ENCODE data around the gene DZANK1. TPM values are rescaled to one million over a fixed set of nuclear protein-coding genes. Genes with fewer than 3 reads are reported as not detected.

The DZANK1 gene
- total and polyA plus RNA-seq, 9 of the 15 experiments (the other 6 are each of a cell fraction or from before 2014, with no cell fraction given): 0.04 to 0.18 (median 0.11) TPM; not detected in 2

- Histone ChIP-seq H4K20me1 (replicated peaks; ENCODE audit: control insufficient read depth, insufficient read depth, low read length) (no peaks in the 10 kb centered on the region), H2AFZ (ENCODE audit: low read depth, low read length) (no peak overlapping the region), H3K9me3 (replicated peaks; ENCODE audit: control insufficient read depth, insufficient read depth, low read depth, low read length) (no peaks in the 10 kb centered on the region), H3K36me3 (ENCODE audit: control insufficient read depth, insufficient read depth, low read length) (no peaks in the 10 kb centered on the region), H3K9me1 (ENCODE audit: control insufficient read depth, insufficient read depth, low read length) (no peaks in the 10 kb centered on the region), H3K79me2 (ENCODE audit: control insufficient read depth, insufficient read depth, low read length) (no peaks in the 10 kb centered on the region), H3K27ac (ENCODE audit: extremely low read depth, low read depth, low read length) (no peak overlapping the region), H3K4me2 (ENCODE audit: insufficient read depth, low read length) (no peak overlapping the region), H3K4me3 (no peak overlapping the region), H3K27me3 (ENCODE audit: control insufficient read depth in 2 of 2, insufficient read depth in 2 of 2, low read length in 2 of 2) (peaks cover 0 to 13% of the 10 kb centered on the region in 2 experiments; a peak in 3 of 5 replicates), H3K4me1 (replicated peaks in 1 of 2; ENCODE audit: control insufficient read depth in 2 of 2, insufficient read depth in 2 of 2, low read length in 2 of 2) (no peaks in the 10 kb centered on the region), H3K9ac (ENCODE audit: insufficient read depth in 1 of 2, low read depth in 2 of 2, low read length in 2 of 2) (no peak overlapping the region)
- WGBS (ENCODE audit: insufficient coverage, low coverage, missing lambda C conversion rate): 11% methylated on average over 5 of the region's 5 CpGs
- FAIRE-seq (no peak), ATAC-seq (no peak), DNase-seq (ENCODE audit: extremely low read depth in 1 of 4, low spot score in 3 of 4) (no peak)
- CTCF ChIA-PET (ENCODE audit: low intra/inter-chr PET ratio): no interaction called here
- intact Hi-C loops (cut with micrococcal nuclease): loop anchor here (10.0 kb wide), 1 partner anchor 1168 kb away; no protein-coding TSS in a partner anchor
- no TSS peak for BruUV-seq (replicated peaks)
- POLR2A ChIA-PET: no interaction called here
- in situ Hi-C loops (cut with MboI): no loop called here
- TF ChIP-seq STAG1 (CRISPR knock-in tag; IDR thresholded peaks at IDR 0.05; ENCODE audit: borderline replicate concordance): no peak
- TF ChIP-seq ZNF217 (CRISPR knock-in tag; IDR thresholded peaks at IDR 0.05): no peak
- TF ChIP-seq MTA2 (IDR thresholded peaks at IDR 0.05; ENCODE audit: low read depth): no peak
- no peak for TF ChIP-seq PBX2 (CRISPR knock-in tag; IDR thresholded peaks at IDR 0.05; ENCODE audit: low read depth)
- TF ChIP-seq PBX2 (tag; conservative IDR thresholded peaks at IDR 0.05; ENCODE audit: low read depth): no peak
- no peak for TF ChIP-seq MITF (IDR thresholded peaks at IDR 0.05)
- no peak for TF ChIP-seq THRAP3 (IDR thresholded peaks at IDR 0.05; ENCODE audit: borderline replicate concordance)
- no peak for TF ChIP-seq ZNF583 (CRISPR knock-in tag; IDR thresholded peaks at IDR 0.05)
- TF ChIP-seq ZNF780A (CRISPR knock-in tag; IDR thresholded peaks at IDR 0.05): no peak
- TF ChIP-seq ETS2 (tag; IDR thresholded peaks at IDR 0.05; ENCODE audit: borderline replicate concordance, poor library complexity, severe bottlenecking): no peak
- no peak for TF ChIP-seq ETV6 (IDR thresholded peaks at IDR 0.05; ENCODE audit: borderline replicate concordance in 1 of 2, low read depth in 2 of 2, low read length in 1 of 2)
- TF ChIP-seq ETV6 (CRISPR knock-in tag; IDR thresholded peaks at IDR 0.05; ENCODE audit: borderline replicate concordance): no peak
- TF ChIP-seq HDAC6 (IDR thresholded peaks at IDR 0.05; ENCODE audit: low read depth, low read length): no peak
- no peak for TF ChIP-seq CEBPZ (IDR thresholded peaks at IDR 0.05; ENCODE audit: borderline replicate concordance, low read depth, low read length)
Observed at GRCh38 chr20:18416486-18416885, 50.3 kb downstream of the DZANK1 start.
